ENCODE data around the gene SLC38A11. TPM values are rescaled to one million over a fixed set of nuclear protein-coding genes. Genes with fewer than 3 reads are reported as not detected.

Gene SLC38A11
- total RNA-seq, 1 donor from 2014 or later, result not detected

Other genes starting within 250 kb of the SLC38A11 start
- 10.5 and 18.9 TPM in 2 replicates for gene COBLL1, start 113.7 kb downstream of the SLC38A11 start, total RNA-seq
- not detected in 2 replicates for gene SCN3A, start 248.5 kb upstream of the SLC38A11 start, total RNA-seq